Loucy (cell line): ENCODE measurements around the gene VEZF1.

Experiments used
- H2AFZ ChIP-seq: fragments of 200-600 bp; sonication (generic); 2 replicates; pipeline ENCODE4 v1.6.0; 2016; ENCODE audit warnings: antibody characterized with exemption, mild to moderate bottlenecking, low read length, moderate library complexity
- H3F3A ChIP-seq: fragments of 200-600 bp; 2 replicates; pipeline ENCODE4 v1.6.0; 2016; ENCODE audit warnings: antibody characterized with exemption, low read depth, mild to moderate bottlenecking
- H3K27me3 ChIP-seq: fragments of 200-600 bp; sonication (generic); 2 replicates; pipeline ENCODE4 v1.6.1; 2014; ENCODE audit warnings: low read length, mild to moderate bottlenecking; ENCODE audit not compliant: insufficient read depth, poor library complexity, severe bottlenecking
- H3K36me3 ChIP-seq: fragments of 200-600 bp; sonication (generic); 2 replicates; pipeline ENCODE4 v1.6.1; 2016; ENCODE audit warnings: low read length; ENCODE audit not compliant: insufficient read depth
- H3K4me1 ChIP-seq: fragments of 200-600 bp; sonication (generic); 2 replicates; pipeline ENCODE4 v1.5.1; 2014; ENCODE audit warnings: low read length, mild to moderate bottlenecking; ENCODE audit not compliant: insufficient read depth, poor library complexity, severe bottlenecking
- H3K4me2 ChIP-seq: fragments of 200-600 bp; sonication (generic); 2 replicates; pipeline ENCODE4 v1.6.0; 2014; ENCODE audit warnings: antibody characterized with exemption, low read length, low read depth, mild to moderate bottlenecking; ENCODE audit not compliant: poor library complexity, severe bottlenecking
- H3K4me3 ChIP-seq: fragments of 200-600 bp; sonication (generic); 2 replicates; pipeline ENCODE4 v1.5.1; 2014; ENCODE audit warnings: low read length, mild to moderate bottlenecking, mixed read lengths; ENCODE audit not compliant: poor library complexity, severe bottlenecking
- H3K79me2 ChIP-seq: fragments of 200-600 bp; sonication (generic); 2 replicates; pipeline ENCODE4 v1.6.1; 2014; ENCODE audit warnings: low read length; ENCODE audit not compliant: insufficient read depth
- H3K9ac ChIP-seq: fragments of 200-600 bp; sonication (generic); 2 replicates; pipeline ENCODE4 v1.6.0; 2014; ENCODE audit warnings: mild to moderate bottlenecking, low read depth, low read length, moderate library complexity; ENCODE audit not compliant: poor library complexity, severe bottlenecking
- H3K9me2 ChIP-seq: fragments of 200-600 bp; sonication (generic); replicated peaks from 2 replicates; pipeline ENCODE4 v1.6.1; 2016; ENCODE audit warnings: low read depth, low read length, mixed read lengths
- H3K9me3 ChIP-seq: fragments of 200-600 bp; sonication (generic); 2 replicates; pipeline ENCODE4 v1.6.1; 2014; ENCODE audit warnings: mild to moderate bottlenecking, antibody characterized with exemption, low read length, low read depth; ENCODE audit not compliant: insufficient read depth
- H4K20me1 ChIP-seq: fragments of 200-600 bp; sonication (generic); 2 replicates; pipeline ENCODE4 v1.6.0; 2014; ENCODE audit warnings: antibody characterized with exemption, low read length, mild to moderate bottlenecking; ENCODE audit not compliant: insufficient read depth, poor library complexity, severe bottlenecking
- EZH2phosphoT487 ChIP-seq: fragments of 200-600 bp; IDR thresholded peaks from 2 replicates; pipeline ENCODE4 v1.6.1; 2018; ENCODE audit warnings: antibody characterized with exemption, mild to moderate bottlenecking, moderate library complexity, borderline replicate concordance
- TF ChIP-seq, protein P1 (sequence below): fragments of 200-600 bp; sonication (generic); conservative IDR thresholded peaks from 2 replicates; pipeline ENCODE4 v1.5.1; 2014; ENCODE audit warnings: mild to moderate bottlenecking, antibody characterized with exemption, low read length

The VEZF1 gene

DNA sequence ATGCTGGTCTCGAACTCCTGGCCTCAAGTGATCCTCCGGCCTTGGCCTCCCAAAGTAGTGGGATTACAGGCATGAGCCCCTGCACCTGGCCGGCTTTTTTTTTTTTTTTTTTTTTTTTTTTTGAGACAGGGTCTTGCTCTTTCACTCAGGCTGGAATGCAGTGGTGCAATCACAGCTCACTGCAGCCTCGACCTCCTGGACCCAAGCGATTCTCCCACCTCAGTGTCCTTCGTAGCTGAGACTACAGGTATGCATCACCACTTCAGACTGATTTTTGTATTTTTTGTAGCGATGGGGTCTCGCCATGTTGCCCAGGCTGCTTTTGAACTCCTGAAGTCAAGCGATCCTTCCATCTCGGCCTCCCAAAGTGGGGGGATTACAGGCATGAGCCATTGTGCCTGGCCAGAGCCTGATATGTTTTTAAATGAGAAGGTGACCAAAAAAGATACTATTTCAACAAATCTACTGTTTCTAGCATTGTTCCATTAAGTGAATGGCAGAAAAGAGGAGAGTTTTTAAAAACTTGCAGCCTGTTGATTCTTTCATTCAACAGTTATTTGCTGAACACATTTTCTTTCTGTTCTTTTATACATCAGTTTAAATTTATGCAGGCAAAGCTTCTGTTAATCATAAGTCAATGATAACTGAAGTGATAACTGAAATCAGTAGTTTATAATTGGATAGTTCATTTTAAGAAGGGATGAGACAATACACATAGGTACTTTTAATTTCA lies 22.2 kb upstream of the VEZF1 start:
- peaks cover 18% of the 10 kb centered on the region for H4K20me1 ChIP-seq
- TF ChIP-seq, protein P1, sequence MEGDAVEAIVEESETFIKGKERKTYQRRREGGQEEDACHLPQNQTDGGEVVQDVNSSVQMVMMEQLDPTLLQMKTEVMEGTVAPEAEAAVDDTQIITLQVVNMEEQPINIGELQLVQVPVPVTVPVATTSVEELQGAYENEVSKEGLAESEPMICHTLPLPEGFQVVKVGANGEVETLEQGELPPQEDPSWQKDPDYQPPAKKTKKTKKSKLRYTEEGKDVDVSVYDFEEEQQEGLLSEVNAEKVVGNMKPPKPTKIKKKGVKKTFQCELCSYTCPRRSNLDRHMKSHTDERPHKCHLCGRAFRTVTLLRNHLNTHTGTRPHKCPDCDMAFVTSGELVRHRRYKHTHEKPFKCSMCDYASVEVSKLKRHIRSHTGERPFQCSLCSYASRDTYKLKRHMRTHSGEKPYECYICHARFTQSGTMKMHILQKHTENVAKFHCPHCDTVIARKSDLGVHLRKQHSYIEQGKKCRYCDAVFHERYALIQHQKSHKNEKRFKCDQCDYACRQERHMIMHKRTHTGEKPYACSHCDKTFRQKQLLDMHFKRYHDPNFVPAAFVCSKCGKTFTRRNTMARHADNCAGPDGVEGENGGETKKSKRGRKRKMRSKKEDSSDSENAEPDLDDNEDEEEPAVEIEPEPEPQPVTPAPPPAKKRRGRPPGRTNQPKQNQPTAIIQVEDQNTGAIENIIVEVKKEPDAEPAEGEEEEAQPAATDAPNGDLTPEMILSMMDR, result no peak
- no peak for TF ChIP-seq EZH2phosphoT487

DNA sequence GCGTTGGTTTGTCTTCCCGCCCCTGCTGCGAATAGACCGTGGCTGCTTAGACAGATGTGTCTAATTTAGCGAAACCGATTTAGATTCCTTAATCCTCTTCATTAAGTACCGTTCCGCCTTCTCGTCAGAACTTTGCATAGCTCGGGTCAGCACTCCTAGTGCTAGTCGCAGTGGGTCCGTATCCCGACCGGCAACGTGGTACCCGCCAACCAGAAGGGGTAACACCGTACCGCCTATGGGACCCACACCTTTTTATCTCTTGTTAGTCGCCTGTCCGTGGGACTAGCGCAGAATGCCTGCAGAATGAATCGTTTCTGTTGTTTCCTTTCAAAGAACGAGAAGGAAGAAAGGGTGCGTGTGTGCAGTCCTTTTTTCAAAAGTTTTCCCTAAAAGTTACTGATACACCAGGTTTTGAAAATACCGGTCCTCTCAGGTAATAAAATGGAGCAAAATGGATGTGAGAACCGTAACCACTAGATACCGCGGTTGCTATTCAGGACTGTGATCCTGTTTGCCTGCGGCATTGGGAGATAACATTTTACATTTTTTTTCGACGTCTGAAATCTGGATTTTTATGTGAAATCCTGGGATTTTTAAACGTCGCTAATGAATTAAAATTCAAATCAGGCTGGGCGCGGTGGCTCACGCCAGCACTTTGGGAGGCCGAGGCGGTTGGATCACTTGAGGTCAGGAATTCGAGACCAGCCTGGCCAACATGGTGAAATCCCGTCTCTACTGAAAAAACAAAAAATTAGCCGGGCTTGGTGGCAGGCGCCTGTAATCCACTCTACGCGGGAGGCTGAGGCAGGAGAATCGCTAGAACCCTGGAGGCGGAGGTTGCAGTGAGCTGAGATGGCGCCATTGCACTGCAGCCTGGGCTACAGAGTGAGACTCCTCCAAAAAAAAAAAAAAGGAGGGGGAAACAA lies 20.0 kb upstream of the VEZF1 start:
- Histone ChIP-seq H4K20me1 (peaks cover 39% of the 10 kb centered on the region), H3K4me2 (peak overlapping the region; percentile 98), H3K4me3 (peak overlapping the region; percentile 89), H3K9me2 (no peaks in the 10 kb centered on the region), H3K79me2 (peaks cover 57% of the 10 kb centered on the region), H2AFZ (peak overlapping the region; percentile 77), H3K4me1 (peaks cover 36% of the 10 kb centered on the region), H3K27me3 (peaks cover 6% of the 10 kb centered on the region), H3K9me3 (no peaks in the 10 kb centered on the region), H3F3A (no peaks in the 10 kb centered on the region), H3K36me3 (peaks cover 31% of the 10 kb centered on the region), H3K9ac (peak overlapping the region; percentile 100)
- no peak for TF ChIP-seq EZH2phosphoT487
- TF ChIP-seq, protein P1, result peak; percentile 14; the same call in 1 of the 2 replicates

More for the DNA sequence above, 22.2 kb upstream of the VEZF1 start:
- no peak overlapping the region for H3K4me3 ChIP-seq
- no peaks in the 10 kb centered on the region for H3F3A ChIP-seq
- peaks cover 9% of the 10 kb centered on the region for H3K36me3 ChIP-seq
- no peaks in the 10 kb centered on the region for H3K9me2 ChIP-seq
- no peak overlapping the region for H2AFZ ChIP-seq
- H3K9ac ChIP-seq, result no peak overlapping the region
- peaks cover 36% of the 10 kb centered on the region for H3K79me2 ChIP-seq
- H3K4me1 ChIP-seq, result peaks cover 14% of the 10 kb centered on the region
- H3K27me3 ChIP-seq, result peaks cover 6% of the 10 kb centered on the region
- no peak overlapping the region for H3K4me2 ChIP-seq
- no peaks in the 10 kb centered on the region for H3K9me3 ChIP-seq

DNA sequence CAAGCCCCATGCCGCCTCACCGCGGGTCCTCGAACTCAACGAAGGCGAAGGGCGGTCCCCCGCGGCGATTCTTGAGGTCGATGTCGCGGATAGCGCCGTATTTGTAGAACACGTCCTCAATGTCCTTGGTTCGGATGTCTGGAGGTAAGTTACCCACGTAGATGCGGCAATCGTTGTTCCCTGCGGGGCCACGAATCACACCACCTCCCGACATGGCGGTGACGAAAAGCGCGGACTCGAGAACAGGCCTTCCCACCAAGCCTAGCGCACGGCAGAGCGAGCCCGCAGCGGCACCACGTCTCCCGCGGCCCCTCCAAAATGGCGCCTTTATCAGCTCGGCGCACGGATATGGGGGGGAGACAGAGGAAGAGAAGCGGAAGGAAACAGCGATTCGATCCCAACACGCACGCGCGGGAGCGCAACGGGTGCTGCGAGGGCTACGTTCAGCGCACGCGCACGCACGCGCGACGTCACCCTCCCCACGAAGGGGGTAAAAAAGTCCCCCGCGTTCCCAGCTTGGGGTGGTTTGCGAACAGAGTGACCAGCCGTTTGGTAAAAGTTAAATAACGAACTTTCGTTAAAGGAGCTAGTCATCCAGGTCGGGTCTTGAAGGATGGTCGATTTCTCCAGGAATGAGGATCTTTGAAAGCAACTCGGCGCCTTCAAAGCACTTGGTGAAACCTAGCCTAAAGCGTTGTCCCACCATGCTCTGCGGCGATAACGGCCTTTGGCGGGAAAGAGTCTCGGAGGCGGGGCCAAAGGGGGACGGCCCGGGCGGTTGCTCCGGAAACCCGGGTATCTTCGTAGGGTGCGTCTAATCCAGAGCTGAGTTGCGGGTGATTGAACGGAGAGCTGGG lies 19.1 kb upstream of the VEZF1 start, which contains the start of gene SRSF1:
Gene SRSF1, minus strand, starts transcription at position 323 of the 857 bp plus-strand sequence. Its CDS starts 109 bp downstream, at position 214.
- Histone ChIP-seq H3K4me3 (peak within 1 kb of the TSS; percentile 89), H2AFZ (peak within 1 kb of the TSS; percentile 77), H3K9me2 (no peaks in the 10 kb centered on the region), H4K20me1 (peaks cover 48% of the 10 kb centered on the region), H3K27me3 (peaks cover 6% of the 10 kb centered on the region), H3K36me3 (peaks cover 40% of the 10 kb centered on the region), H3F3A (no peaks in the 10 kb centered on the region), H3K4me1 (peaks cover 44% of the 10 kb centered on the region), H3K9me3 (no peaks in the 10 kb centered on the region), H3K4me2 (peak within 1 kb of the TSS; percentile 98), H3K9ac (peak within 1 kb of the TSS; percentile 100), H3K79me2 (peaks cover 66% of the 10 kb centered on the region)
- TF ChIP-seq, protein P1, result no peak
- TF ChIP-seq EZH2phosphoT487, result no peak
